Fibroblast of mammary gland (primary cell): ENCODE results near the gene LCMT2.
A peak's percentile ranks its signal among the peaks of the same experiment; 100 is the strongest.
"Not testable (repeated sequence)": the region's sequence is repeated elsewhere in the genome, so short reads cannot be mapped to it uniquely, and the experiment has no call there.

Experiments used
- DNase-seq: peaks from one replicate; pipeline ENCODE4 v3.0.0-alpha.2; 2010; ENCODE audit warnings: low read depth
- H3K4me3 ChIP-seq: 2 replicates; pipeline ENCODE4 v1.5.1; 2011; ENCODE audit warnings: low read depth, mild to moderate bottlenecking, low read length, moderate library complexity; ENCODE audit not compliant: control insufficient read depth
- CTCF ChIP-seq: conservative IDR thresholded peaks from 2 replicates; pipeline ENCODE4 v1.5.1; 2011; ENCODE audit warnings: low read depth, low read length, inconsistent platforms; ENCODE audit not compliant: control insufficient read depth, insufficient read depth

The LCMT2 gene

GRCh38 chr15:43292375-43293078 lies 37.8 kb downstream of the LCMT2 start:
- TF ChIP-seq CTCF, result no peak
- H3K4me3 ChIP-seq, result no peak overlapping the region
- peak; percentile 7 for DNase-seq

GRCh38 chr15:43289656-43290055 lies 40.7 kb downstream of the LCMT2 start:
- not testable (repeated sequence) for DNase-seq, H3K4me3 ChIP-seq

- TF ChIP-seq CTCF, result no peak
- no peak for DNase-seq
- H3K4me3 ChIP-seq, result no peak overlapping the region
Measured at GRCh38 chr15:43287254-43287653, 43.1 kb downstream of the LCMT2 start.

GRCh38 chr15:43286074-43286473 lies 44.3 kb downstream of the LCMT2 start:
- no peak for DNase-seq
- no peak overlapping the region for H3K4me3 ChIP-seq
- TF ChIP-seq CTCF, result no peak

GRCh38 chr15:43285609-43286037 lies 44.8 kb downstream of the LCMT2 start:
- no peak overlapping the region for H3K4me3 ChIP-seq

GRCh38 chr15:43283526-43283925 lies 46.8 kb downstream of the LCMT2 start:
- no peak for TF ChIP-seq CTCF
- DNase-seq, result no peak

More at GRCh38 chr15:43285609-43286037, 44.8 kb downstream of the LCMT2 start:
- DNase-seq, result peak; percentile 72
- TF ChIP-seq CTCF, result peak; percentile 87

GRCh38 chr15:43281926-43282602 lies 48.3 kb downstream of the LCMT2 start:
- H3K4me3 ChIP-seq, result no peak overlapping the region
- no peak for DNase-seq
- TF ChIP-seq CTCF, result no peak

More at GRCh38 chr15:43283526-43283925, 46.8 kb downstream of the LCMT2 start:
- no peak overlapping the region for H3K4me3 ChIP-seq
